RWPE1 (cell line): ENCODE measurements around the gene ACVR2B.

Experiments used
- CTCF ChIA-PET: fragments of 350-600 bp; sonication (Branson Sonifier 250); formaldehyde crosslinking; extraction: SDS; loops from one replicate; lab custom pipeline; 2021; lab: Yijun Ruan, JAX
- POLR2A ChIA-PET: fragments of 400-600 bp; formaldehyde crosslinking; extraction: SDS; loops from one replicate; lab custom pipeline; 2020; ENCODE audit warnings: antibody characterized with exemption; ENCODE audit not compliant: low non-redundant PET; lab: Yijun Ruan, JAX
- DNase-seq: peaks from one replicate; pipeline ENCODE4 v3.0.0; 2012; ENCODE audit warnings: low spot score
- H3K27ac ChIP-seq: fragments of 450-650 bp; 2 replicates; pipeline ENCODE4 v1.5.1; 2017
- TF ChIP-seq, protein P1 (sequence below): fragments of 450-650 bp; conservative IDR thresholded peaks from 2 replicates; pipeline ENCODE4 v1.5.1; 2017; ENCODE audit warnings: low read depth, mild to moderate bottlenecking

The ACVR2B gene

DNA sequence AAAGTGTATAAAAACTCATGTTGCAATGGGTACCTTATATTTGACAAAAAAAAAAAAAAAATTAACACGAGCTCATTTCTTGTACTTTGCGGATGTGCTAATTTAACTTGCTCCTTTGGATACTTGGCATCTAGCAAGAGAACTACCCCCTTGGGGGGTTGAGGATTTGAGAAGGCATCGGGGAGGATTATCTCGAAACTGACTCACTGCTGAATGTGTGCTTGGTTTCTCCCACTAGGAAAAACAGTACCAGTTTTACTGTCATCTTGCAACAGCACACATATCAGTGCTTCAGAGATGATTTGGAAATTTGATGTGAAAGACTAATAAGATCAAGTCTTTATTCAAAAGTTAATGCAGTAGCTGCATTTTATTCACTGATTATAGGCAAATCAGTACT is 43.3 kb downstream of the ACVR2B start:
- CTCF ChIA-PET, result interaction anchor here (0.6 to 1.1 kb wide), 3 partner anchors 32 to 633 kb away, joined by 3 to 8 read pairs (median 3); no protein-coding TSS in a partner anchor
- no peak overlapping the region for H3K27ac ChIP-seq
- DNase-seq, result peak; percentile 23
- POLR2A ChIA-PET, result interaction anchor here (0.5 kb wide), 1 partner anchor 788 kb away, joined by 6 read pairs; no protein-coding TSS in a partner anchor
- TF ChIP-seq, protein P1, sequence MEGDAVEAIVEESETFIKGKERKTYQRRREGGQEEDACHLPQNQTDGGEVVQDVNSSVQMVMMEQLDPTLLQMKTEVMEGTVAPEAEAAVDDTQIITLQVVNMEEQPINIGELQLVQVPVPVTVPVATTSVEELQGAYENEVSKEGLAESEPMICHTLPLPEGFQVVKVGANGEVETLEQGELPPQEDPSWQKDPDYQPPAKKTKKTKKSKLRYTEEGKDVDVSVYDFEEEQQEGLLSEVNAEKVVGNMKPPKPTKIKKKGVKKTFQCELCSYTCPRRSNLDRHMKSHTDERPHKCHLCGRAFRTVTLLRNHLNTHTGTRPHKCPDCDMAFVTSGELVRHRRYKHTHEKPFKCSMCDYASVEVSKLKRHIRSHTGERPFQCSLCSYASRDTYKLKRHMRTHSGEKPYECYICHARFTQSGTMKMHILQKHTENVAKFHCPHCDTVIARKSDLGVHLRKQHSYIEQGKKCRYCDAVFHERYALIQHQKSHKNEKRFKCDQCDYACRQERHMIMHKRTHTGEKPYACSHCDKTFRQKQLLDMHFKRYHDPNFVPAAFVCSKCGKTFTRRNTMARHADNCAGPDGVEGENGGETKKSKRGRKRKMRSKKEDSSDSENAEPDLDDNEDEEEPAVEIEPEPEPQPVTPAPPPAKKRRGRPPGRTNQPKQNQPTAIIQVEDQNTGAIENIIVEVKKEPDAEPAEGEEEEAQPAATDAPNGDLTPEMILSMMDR, result no peak

DNA sequence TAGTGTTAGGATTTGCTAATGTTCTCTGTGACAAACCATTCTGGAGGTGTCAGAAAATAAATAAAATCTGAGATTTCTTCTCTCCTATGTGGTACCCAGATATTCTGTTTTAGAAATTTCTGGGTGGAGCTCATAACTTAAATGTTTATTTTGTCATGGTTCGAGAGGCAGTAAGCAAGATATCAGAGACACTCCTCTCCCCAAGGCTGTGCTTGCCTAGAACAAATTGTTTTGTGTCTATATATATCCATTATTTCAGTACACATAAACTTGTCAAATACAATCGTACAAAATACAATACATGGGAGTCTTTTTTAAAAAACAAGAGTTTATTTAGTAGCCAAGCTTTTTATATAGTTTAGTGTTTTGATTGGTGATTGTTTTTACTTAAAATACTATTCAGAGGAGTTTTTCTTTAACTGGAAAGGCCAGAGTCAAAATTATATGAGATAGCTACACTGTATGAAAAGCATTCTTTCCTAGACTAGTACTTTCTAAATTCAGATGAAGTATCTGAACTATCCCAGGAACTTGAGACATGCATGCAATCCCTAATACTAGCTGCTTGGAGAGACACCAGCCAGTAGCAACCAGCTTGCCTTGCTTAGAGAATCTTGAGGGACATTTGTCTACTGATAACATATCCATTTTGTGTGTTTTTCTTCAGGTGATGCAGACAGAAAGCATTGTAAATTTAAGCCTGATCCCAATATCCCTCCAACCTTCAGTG is 47.2 kb downstream of the ACVR2B start:
- ChIA-PET POLR2A (no interaction called here), CTCF (no interaction called here)
- no peak for DNase-seq
- H3K27ac ChIP-seq, result no peak overlapping the region
- TF ChIP-seq, protein P1, result no peak

DNA sequence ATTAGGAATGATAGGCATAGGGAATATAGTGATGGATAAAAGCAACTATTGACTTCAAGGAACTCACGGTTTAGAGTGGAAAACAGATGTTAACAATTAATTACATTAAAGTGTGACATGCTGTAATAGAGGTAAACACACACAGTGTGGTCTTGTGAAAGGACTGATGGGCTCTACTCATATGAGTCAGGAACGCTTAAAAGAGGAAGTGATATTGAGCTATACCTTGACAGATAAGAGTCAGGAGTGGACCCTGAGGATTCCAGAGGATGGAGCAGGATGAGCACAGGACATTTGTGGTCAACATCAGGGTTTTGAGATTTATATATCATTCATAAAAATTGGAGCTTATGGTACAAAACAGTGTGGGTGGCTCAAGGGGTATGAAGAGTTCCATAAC is 53.4 kb downstream of the ACVR2B start:
- DNase-seq, result no peak
- POLR2A ChIA-PET, result interaction anchor here (0.5 kb wide), 1 partner anchor 11 kb away, joined by 4 read pairs; the partner anchor contains the start of gene EXOG
- no peak overlapping the region for H3K27ac ChIP-seq
- CTCF ChIA-PET, result no interaction called here
- TF ChIP-seq, protein P1, result no peak

DNA sequence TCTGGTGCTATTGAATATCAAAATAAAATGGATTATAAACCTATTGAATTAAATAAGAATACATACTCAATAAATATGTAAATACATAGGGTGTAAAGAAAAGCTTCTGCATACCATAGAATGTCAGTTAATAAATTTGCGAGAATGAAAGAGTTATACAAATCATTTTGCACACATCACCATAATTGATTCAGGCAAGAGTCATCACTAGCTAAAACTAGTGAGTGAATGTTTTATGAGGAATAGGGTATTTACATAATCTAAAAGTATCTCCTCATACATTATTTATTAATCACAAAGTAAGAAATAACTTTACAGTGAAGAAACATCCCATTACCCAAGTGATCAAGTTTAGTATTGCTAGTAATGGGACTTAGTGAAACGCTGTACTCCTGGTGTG is 56.0 kb downstream of the ACVR2B start:
- TF ChIP-seq, protein P1, result no peak
- ChIA-PET POLR2A (no interaction called here), CTCF (interaction anchor here (1.0 kb wide), 1 partner anchor 11 kb away, joined by 6 read pairs; no protein-coding TSS in a partner anchor)
- no peak for DNase-seq
- no peak overlapping the region for H3K27ac ChIP-seq

DNA sequence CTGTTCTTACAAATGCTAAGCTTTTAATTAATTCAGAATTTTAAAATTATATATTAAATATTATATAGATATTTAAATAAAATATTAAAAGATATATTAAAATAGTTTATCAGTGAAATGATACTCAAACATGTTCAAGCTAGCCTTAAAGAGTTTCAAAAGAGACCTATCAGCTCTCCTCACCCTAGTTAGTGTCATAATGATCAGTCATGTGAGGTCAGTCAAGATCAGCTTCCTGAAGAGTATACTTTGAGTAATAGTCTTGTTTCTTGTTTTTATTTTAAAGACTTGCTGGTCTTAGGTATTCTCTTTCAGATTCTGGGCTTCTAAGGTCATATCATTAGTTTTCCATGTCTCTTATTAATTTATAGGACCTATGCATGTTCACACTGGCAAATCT is 56.9 kb downstream of the ACVR2B start:
- ChIA-PET POLR2A (no interaction called here), CTCF (interaction anchor here (0.8 kb wide), 1 partner anchor 412 kb away, joined by 3 read pairs; no protein-coding TSS in a partner anchor)
- TF ChIP-seq, protein P1, result no peak
- no peak for DNase-seq
- no peak overlapping the region for H3K27ac ChIP-seq

DNA sequence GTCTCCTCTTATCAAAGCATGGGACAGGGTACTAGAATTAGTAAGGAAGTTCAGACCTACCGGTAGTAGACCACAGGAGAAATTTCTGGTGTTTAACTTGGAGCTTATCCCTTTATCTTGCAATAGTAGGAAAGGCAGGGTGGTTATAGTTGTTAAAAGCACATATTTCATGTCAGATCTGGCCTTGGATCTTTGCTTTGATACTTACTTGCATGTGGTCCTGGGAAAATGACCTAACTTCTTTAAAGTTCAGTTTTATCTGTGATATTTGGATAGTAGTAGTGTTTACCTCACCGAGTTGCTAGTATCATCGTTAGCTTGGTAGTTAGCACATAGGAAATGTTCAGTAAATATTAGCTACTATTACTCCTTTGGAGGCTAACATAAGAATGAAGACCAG is 57.9 kb downstream of the ACVR2B start:
- CTCF ChIA-PET, result interaction anchor here (0.6 kb wide), 1 partner anchor 1548 kb away, joined by 3 read pairs; no protein-coding TSS in a partner anchor
- H3K27ac ChIP-seq, result no peak overlapping the region
- POLR2A ChIA-PET, result no interaction called here
- TF ChIP-seq, protein P1, result no peak
- no peak for DNase-seq
